WTC11 (cell line): ENCODE measurements around the gene ALG6. TPM values are rescaled to one million over a fixed set of nuclear protein-coding genes. Genes with fewer than 3 reads are reported as not detected.

ENCODE experiments used
- ATAC-seq: fragments of 200-7000 bp; cut with Tn5 transposase; 2 replicates; pipeline ENCODE4 v1.10.0; 2021; ENCODE audit warnings: mild to moderate bottlenecking, moderate library complexity
- CTCF ChIA-PET: fragments of 300-600 bp; sonication (Branson Sonifier 250); formaldehyde crosslinking; loops from one replicate; lab custom pipeline; 2021; ENCODE audit warnings: antibody characterized with exemption; lab: Charles Lee
- POLR2A ChIA-PET: fragments of 350-600 bp; sonication (Branson Sonifier 250); formaldehyde crosslinking; loops from one replicate; lab custom pipeline; 2021; ENCODE audit warnings: antibody characterized with exemption; lab: Charles Lee
- DNase-seq: peaks from one replicate; pipeline ENCODE4 v3.0.0; 2021; ENCODE audit warnings: low spot score
- H3K27ac Mint-ChIP-seq: 2 replicates; pipeline ENCODE4 v1.8.0; 2021; ENCODE audit warnings: mixed read lengths
- H3K27me3 Mint-ChIP-seq: 2 replicates; pipeline ENCODE4 v1.8.0; 2021; ENCODE audit warnings: low read depth, mild to moderate bottlenecking, moderate library complexity, mixed read lengths
- H3K36me3 Mint-ChIP-seq: 2 replicates; pipeline ENCODE4 v1.8.0; 2021; ENCODE audit warnings: mixed read lengths
- H3K4me1 Mint-ChIP-seq: 2 replicates; pipeline ENCODE4 v1.8.0; 2022; ENCODE audit warnings: mixed read lengths
- H3K4me3 Mint-ChIP-seq: 2 replicates; pipeline ENCODE4 v1.8.0; 2021; ENCODE audit warnings: mild to moderate bottlenecking, moderate library complexity, mixed read lengths
- H3K9me3 Mint-ChIP-seq: 2 replicates; pipeline ENCODE4 v1.8.0; 2021; ENCODE audit warnings: mixed read lengths
- CBFB ChIP-seq: sonication (generic); formaldehyde crosslinking; IDR thresholded peaks from 2 replicates; pipeline ENCODE4 v1.8.1; 2022; ENCODE audit warnings: mild to moderate bottlenecking, low read depth, missing genetic modification reagents
- CREB1 ChIP-seq: sonication (generic); formaldehyde crosslinking; IDR thresholded peaks from 2 replicates; pipeline ENCODE4 v1.8.0; 2023; ENCODE audit warnings: mild to moderate bottlenecking, missing genetic modification reagents
- GABPB1 ChIP-seq: sonication (generic); formaldehyde crosslinking; IDR thresholded peaks from 2 replicates; pipeline ENCODE4 v1.8.1; 2023; ENCODE audit warnings: mild to moderate bottlenecking, missing genetic modification reagents
- GTF2I ChIP-seq: fragments of 250-450 bp; sonication (Bioruptor Pico); conservative IDR thresholded peaks from 2 replicates; pipeline ENCODE4 v1.4.0; 2021; ENCODE audit warnings: mild to moderate bottlenecking
- IRF2 ChIP-seq: sonication (generic); formaldehyde crosslinking; IDR thresholded peaks from 2 replicates; pipeline ENCODE4 v1.8.0; 2022; ENCODE audit warnings: low read depth, missing genetic modification reagents, borderline replicate concordance
- JAZF1 ChIP-seq: fragments of 250-450 bp; sonication (Bioruptor Pico); IDR thresholded peaks from 2 replicates; pipeline ENCODE4 v1.9.0; 2021; ENCODE audit warnings: moderate library complexity, mild to moderate bottlenecking, inconsistent platforms
- JUN ChIP-seq: sonication (generic); formaldehyde crosslinking; IDR thresholded peaks from 2 replicates; pipeline ENCODE4 v1.8.0; 2023; ENCODE audit warnings: mild to moderate bottlenecking, missing genetic modification reagents
- OVOL2 ChIP-seq: fragments of 250-450 bp; sonication (Bioruptor Pico); IDR thresholded peaks from 2 replicates; pipeline ENCODE4 v1.9.0; 2021; ENCODE audit warnings: mild to moderate bottlenecking, borderline replicate concordance
- SMAD3 ChIP-seq: sonication (generic); formaldehyde crosslinking; IDR thresholded peaks from 2 replicates; pipeline ENCODE4 v1.8.0; 2022; ENCODE audit warnings: missing genetic modification reagents, mild to moderate bottlenecking, borderline replicate concordance
- SOX15 ChIP-seq: fragments of 250-450 bp; sonication (Bioruptor Pico); IDR thresholded peaks from 2 replicates; pipeline ENCODE4 v1.9.0; 2021; ENCODE audit warnings: mild to moderate bottlenecking
- ZBTB21 ChIP-seq: sonication (generic); formaldehyde crosslinking; IDR thresholded peaks from 2 replicates; pipeline ENCODE4 v1.8.1; 2023; ENCODE audit warnings: mild to moderate bottlenecking, missing genetic modification reagents, borderline replicate concordance
- ZNF232 ChIP-seq: sonication (generic); formaldehyde crosslinking; IDR thresholded peaks from 2 replicates; pipeline ENCODE4 v1.8.0; 2022; ENCODE audit warnings: mild to moderate bottlenecking, missing genetic modification reagents
- ZNF396 ChIP-seq: fragments of 250-450 bp; sonication (Bioruptor Pico); IDR thresholded peaks from 2 replicates; pipeline ENCODE4 v1.8.0; 2021; ENCODE audit warnings: mild to moderate bottlenecking, moderate library complexity, borderline replicate concordance
- total RNA-seq: library from RNA; stranded (reverse); gene quantifications from 3 replicates; pipeline ENCODE4 v1.2.3, GENCODE V29; 2021
- TF ChIP-seq, protein P1 (sequence below): sonication (generic); formaldehyde crosslinking; conservative IDR thresholded peaks from 2 replicates; pipeline ENCODE4 v1.8.1; 2022; ENCODE audit warnings: mild to moderate bottlenecking, missing genetic modification reagents
- TF ChIP-seq, protein P2 (sequence below): fragments of 250-450 bp; sonication (Bioruptor Pico); conservative IDR thresholded peaks from 2 replicates; pipeline ENCODE4 v1.9.0; 2021; ENCODE audit warnings: mild to moderate bottlenecking
- TF ChIP-seq, protein P3 (sequence below): sonication (generic); formaldehyde crosslinking; IDR thresholded peaks from 2 replicates; pipeline ENCODE4 v1.8.1; 2023; ENCODE audit warnings: mild to moderate bottlenecking, missing genetic modification reagents
- TF ChIP-seq, protein P4 (sequence below): sonication (generic); formaldehyde crosslinking; IDR thresholded peaks from 2 replicates; pipeline ENCODE4 v1.8.1; 2023; ENCODE audit warnings: mild to moderate bottlenecking, moderate library complexity, missing genetic modification reagents
- TF ChIP-seq, protein P5 (sequence below): fragments of 250-450 bp; sonication (Bioruptor Pico); IDR thresholded peaks from 2 replicates; pipeline ENCODE4 v1.8.0; 2021; ENCODE audit warnings: mild to moderate bottlenecking
- TF ChIP-seq, protein P6 (sequence below): sonication (generic); formaldehyde crosslinking; IDR thresholded peaks from 2 replicates; pipeline ENCODE4 v1.8.0; 2022; ENCODE audit warnings: mild to moderate bottlenecking, missing genetic modification reagents
- TF ChIP-seq, protein P7 (sequence below): sonication (generic); formaldehyde crosslinking; IDR thresholded peaks from 2 replicates; pipeline ENCODE4 v1.8.0; 2022; ENCODE audit warnings: mild to moderate bottlenecking, missing genetic modification reagents

Gene ALG6
- total RNA-seq, 1 experiment from 2014 or later = 17.6 TPM

DNA sequence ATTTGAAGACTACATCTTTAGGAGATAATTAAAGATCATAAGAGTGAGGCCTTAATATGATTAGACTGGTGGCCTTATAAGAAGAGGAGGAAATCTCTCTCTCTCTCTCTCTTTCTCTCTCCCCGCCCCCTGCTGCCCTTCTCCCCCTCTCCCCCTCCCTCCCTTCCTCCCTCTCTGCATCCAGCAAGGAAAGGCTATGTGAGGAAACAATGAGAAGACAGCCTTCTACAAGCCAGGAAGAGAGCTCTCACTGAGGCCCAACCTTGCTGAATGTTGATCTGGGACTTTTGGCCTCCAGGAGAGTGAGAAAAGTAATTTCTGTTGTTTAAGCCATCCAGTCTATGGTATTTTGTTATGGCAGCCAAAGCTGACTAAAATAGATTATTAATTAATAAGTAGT is 23.5 kb upstream of the ALG6 start (continued):
- TF ChIP-seq, protein P1, sequence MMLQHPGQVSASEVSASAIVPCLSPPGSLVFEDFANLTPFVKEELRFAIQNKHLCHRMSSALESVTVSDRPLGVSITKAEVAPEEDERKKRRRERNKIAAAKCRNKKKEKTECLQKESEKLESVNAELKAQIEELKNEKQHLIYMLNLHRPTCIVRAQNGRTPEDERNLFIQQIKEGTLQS (CRISPR knock-in tag) = no peak
- TF ChIP-seq SOX15 (CRISPR knock-in tag) = no peak
- TF ChIP-seq ZBTB21 (CRISPR knock-in tag) = no peak

DNA sequence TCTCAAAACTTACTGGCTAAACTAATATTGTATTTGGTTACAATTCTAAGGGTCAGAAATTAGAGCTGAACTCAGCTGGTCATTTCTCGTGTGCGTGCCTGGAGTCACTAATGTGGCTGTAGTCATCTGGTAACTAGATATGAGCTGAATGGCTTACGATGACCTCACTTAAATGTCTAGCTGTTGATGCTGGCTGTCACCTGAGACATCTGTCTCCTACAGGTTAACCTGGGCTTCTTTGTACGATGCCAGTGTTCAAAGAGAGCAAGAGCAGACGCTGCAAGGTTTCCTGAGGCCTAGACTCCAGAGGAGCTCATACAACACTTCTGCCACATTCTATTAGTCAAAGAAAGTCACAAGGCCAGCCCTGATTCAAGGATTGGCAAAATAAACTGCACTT is 17.1 kb upstream of the ALG6 start:
- H3K9me3 Mint-ChIP-seq = no peaks in the 10 kb centered on the region
- POLR2A ChIA-PET = interaction anchor here (0.6 kb wide), 1 partner anchor 13 kb away, joined by 5 read pairs; no protein-coding TSS in a partner anchor
- H3K27me3 Mint-ChIP-seq = no peaks in the 10 kb centered on the region; the same call in 1 of the 2 replicates
- TF ChIP-seq JUN (CRISPR knock-in tag) = no peak
- TF ChIP-seq, protein P2, sequence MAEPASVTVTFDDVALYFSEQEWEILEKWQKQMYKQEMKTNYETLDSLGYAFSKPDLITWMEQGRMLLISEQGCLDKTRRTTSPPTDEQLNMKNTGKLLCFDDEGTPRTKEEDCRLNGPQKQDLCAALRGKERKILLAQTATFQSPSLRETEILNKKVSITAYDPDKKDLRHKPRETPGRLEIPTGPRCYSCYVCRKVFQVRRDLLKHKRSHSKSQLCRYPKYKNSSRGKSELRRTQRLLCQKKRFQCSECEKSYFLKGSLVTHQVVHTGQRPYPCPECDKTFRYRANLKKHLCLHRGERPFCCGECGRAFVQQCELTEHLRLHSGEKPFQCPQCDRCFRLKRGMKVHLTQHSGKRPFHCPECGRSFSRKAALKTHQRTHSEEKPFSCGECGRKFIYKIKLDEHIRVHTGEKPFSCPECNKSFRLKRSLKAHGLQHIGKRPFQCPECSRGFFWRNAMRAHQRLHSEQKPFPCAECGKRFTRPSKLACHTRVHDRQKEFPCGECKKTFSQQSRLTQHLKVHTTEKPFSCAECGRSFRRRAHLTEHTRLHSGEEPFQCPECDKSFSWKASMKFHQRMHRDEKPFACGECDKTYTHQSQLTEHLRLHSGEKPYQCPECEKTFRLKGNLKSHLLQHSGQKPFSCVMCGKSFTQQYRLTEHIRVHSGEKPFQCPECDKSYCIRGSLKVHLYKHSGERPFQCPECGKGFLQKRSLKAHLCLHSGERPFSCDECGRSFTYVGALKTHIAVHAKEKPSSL = no peak
- TF ChIP-seq, protein P3, sequence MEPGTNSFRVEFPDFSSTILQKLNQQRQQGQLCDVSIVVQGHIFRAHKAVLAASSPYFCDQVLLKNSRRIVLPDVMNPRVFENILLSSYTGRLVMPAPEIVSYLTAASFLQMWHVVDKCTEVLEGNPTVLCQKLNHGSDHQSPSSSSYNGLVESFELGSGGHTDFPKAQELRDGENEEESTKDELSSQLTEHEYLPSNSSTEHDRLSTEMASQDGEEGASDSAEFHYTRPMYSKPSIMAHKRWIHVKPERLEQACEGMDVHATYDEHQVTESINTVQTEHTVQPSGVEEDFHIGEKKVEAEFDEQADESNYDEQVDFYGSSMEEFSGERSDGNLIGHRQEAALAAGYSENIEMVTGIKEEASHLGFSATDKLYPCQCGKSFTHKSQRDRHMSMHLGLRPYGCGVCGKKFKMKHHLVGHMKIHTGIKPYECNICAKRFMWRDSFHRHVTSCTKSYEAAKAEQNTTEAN = no peak
- TF ChIP-seq, protein P4, sequence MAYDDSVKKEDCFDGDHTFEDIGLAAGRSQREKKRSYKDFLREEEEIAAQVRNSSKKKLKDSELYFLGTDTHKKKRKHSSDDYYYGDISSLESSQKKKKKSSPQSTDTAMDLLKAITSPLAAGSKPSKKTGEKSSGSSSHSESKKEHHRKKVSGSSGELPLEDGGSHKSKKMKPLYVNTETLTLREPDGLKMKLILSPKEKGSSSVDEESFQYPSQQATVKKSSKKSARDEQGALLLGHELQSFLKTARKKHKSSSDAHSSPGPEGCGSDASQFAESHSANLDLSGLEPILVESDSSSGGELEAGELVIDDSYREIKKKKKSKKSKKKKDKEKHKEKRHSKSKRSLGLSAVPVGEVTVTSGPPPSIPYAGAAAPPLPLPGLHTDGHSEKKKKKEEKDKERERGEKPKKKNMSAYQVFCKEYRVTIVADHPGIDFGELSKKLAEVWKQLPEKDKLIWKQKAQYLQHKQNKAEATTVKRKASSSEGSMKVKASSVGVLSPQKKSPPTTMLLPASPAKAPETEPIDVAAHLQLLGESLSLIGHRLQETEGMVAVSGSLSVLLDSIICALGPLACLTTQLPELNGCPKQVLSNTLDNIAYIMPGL (CRISPR knock-in tag) = no peak
- TF ChIP-seq SOX15 (CRISPR knock-in tag) = no peak
- TF ChIP-seq, all 79 proteins: peak for 0
- no peak for ATAC-seq
- no peak for DNase-seq
- CTCF ChIA-PET = interaction anchor here (0.6 kb wide), 2 partner anchors 41 to 121 kb away, joined by 3 read pairs; no protein-coding TSS in a partner anchor
- Mint-ChIP-seq H3K27ac (no peak overlapping the region), H3K36me3 (no peaks in the 10 kb centered on the region), H3K4me1 (0 out of 2 replicates have a peak, but pooled peaks cover 5% of the 10 kb centered on the region), H3K4me3 (no peak overlapping the region)

DNA sequence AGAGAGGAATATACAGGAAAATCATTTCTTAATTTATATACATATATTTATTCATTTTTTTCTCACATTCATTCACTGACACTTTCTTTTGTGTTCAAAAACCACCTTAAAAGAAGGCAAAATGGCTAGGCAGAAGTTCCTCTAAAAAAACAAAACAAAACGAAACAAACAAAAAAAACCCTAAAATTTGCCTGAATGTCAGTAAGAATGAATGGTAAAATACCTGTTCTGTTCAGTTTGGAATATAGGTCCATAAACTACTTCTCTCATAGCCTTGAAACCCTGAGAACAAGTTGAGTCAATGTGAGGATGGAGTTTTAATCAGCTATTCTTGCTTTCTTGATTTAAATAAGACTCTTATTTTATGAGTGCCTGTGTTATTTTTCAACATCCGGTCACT is 14.7 kb upstream of the ALG6 start:
- no peak for DNase-seq
- no peaks in the 10 kb centered on the region; the same call in 1 of the 2 replicates for H3K27me3 Mint-ChIP-seq
- no peak overlapping the region for H3K4me3 Mint-ChIP-seq
- no peak overlapping the region for H3K27ac Mint-ChIP-seq
- ATAC-seq = no peak
- H3K4me1 Mint-ChIP-seq = 0 out of 2 replicates have a peak, but pooled peaks cover 5% of the 10 kb centered on the region
- H3K9me3 Mint-ChIP-seq = no peaks in the 10 kb centered on the region
- CTCF ChIA-PET = no interaction called here
- no peaks in the 10 kb centered on the region for H3K36me3 Mint-ChIP-seq
- POLR2A ChIA-PET = no interaction called here
- TF ChIP-seq JUN (CRISPR knock-in tag) (no peak), GTF2I (CRISPR knock-in tag) (no peak), OVOL2 (no peak), SMAD3 (no peak), ZNF232 (CRISPR knock-in tag) (no peak), IRF2 (no peak), CREB1 (CRISPR knock-in tag) (no peak), GABPB1 (no peak), ZNF396 (no peak), CBFB (CRISPR knock-in tag) (no peak), JAZF1 (CRISPR knock-in tag) (no peak)
- TF ChIP-seq, protein P5, sequence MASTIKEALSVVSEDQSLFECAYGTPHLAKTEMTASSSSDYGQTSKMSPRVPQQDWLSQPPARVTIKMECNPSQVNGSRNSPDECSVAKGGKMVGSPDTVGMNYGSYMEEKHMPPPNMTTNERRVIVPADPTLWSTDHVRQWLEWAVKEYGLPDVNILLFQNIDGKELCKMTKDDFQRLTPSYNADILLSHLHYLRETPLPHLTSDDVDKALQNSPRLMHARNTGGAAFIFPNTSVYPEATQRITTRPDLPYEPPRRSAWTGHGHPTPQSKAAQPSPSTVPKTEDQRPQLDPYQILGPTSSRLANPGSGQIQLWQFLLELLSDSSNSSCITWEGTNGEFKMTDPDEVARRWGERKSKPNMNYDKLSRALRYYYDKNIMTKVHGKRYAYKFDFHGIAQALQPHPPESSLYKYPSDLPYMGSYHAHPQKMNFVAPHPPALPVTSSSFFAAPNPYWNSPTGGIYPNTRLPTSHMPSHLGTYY (CRISPR knock-in tag) = no peak
- TF ChIP-seq, protein P6, sequence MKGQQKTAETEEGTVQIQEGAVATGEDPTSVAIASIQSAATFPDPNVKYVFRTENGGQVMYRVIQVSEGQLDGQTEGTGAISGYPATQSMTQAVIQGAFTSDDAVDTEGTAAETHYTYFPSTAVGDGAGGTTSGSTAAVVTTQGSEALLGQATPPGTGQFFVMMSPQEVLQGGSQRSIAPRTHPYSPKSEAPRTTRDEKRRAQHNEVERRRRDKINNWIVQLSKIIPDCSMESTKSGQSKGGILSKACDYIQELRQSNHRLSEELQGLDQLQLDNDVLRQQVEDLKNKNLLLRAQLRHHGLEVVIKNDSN = no peak
- TF ChIP-seq, protein P7, sequence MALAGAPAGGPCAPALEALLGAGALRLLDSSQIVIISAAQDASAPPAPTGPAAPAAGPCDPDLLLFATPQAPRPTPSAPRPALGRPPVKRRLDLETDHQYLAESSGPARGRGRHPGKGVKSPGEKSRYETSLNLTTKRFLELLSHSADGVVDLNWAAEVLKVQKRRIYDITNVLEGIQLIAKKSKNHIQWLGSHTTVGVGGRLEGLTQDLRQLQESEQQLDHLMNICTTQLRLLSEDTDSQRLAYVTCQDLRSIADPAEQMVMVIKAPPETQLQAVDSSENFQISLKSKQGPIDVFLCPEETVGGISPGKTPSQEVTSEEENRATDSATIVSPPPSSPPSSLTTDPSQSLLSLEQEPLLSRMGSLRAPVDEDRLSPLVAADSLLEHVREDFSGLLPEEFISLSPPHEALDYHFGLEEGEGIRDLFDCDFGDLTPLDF (CRISPR knock-in tag) = no peak
- TF ChIP-seq, protein P3 = no peak
